CD4-positive, CD25-positive, alpha-beta regulatory T cell (primary cell): ENCODE measurements around the gene PPP6C. TPM values are rescaled to one million over a fixed set of nuclear protein-coding genes. Genes with fewer than 3 reads are reported as not detected.
"Not testable (repeated sequence)": the region's sequence is repeated elsewhere in the genome, so short reads cannot be mapped to it uniquely, and the experiment has no call there.

Experiments
- ATAC-seq, 2 donors: fragments of 150-1000 bp; cut with Tn5 transposase; one replicate each; pipeline ENCODE4 v1.10.0; 2021; ENCODE audit warnings: low read depth in 2 of 2, moderate number of reproducible peaks in 2 of 2, moderate library complexity in 1 of 2
- DNase-seq, 3 donors: peaks; one replicate each; pipeline versions ENCODE4 v3.0.0 to v3.0.0-alpha.2; 2012 to 2022; ENCODE audit warnings: mixed read lengths in 1 of 3
- H3K27ac ChIP-seq: one replicate; pipeline ENCODE4 v1.7.0; 2013; ENCODE audit warnings: mild to moderate bottlenecking, low read length; ENCODE audit not compliant: insufficient read depth, poor library complexity, severe bottlenecking
- H3K27me3 ChIP-seq: one replicate; pipeline ENCODE4 v1.7.0; 2013; ENCODE audit warnings: low read length; ENCODE audit not compliant: control insufficient read depth, insufficient read depth
- H3K36me3 ChIP-seq: one replicate; pipeline ENCODE4 v1.7.0; 2013; ENCODE audit warnings: mild to moderate bottlenecking, low read length, moderate library complexity; ENCODE audit not compliant: control insufficient read depth, insufficient read depth
- H3K4me1 ChIP-seq: 2 replicates; pipeline ENCODE4 v1.7.0; 2013; ENCODE audit warnings: mild to moderate bottlenecking, low read length; ENCODE audit not compliant: insufficient read depth, control insufficient read depth, poor library complexity, severe bottlenecking
- H3K4me3 ChIP-seq: one replicate; pipeline ENCODE4 v1.7.0; 2013; ENCODE audit warnings: low read depth, mild to moderate bottlenecking, low read length, moderate library complexity
- H3K9me3 ChIP-seq, 2 experiments: 1 replicate in 1 of 2; 2 replicates in 1 of 2; pipeline ENCODE4 v1.7.0; 2013; ENCODE audit warnings: low read length in 2 of 2, mild to moderate bottlenecking in 1 of 2, moderate library complexity in 1 of 2; ENCODE audit not compliant: control insufficient read depth in 2 of 2
- H3K27ac Mint-ChIP-seq, 3 donors: one replicate each; pipeline ENCODE4 v1.8.0; 2020 to 2022; ENCODE audit warnings: mild to moderate bottlenecking in 3 of 3, mixed read lengths in 3 of 3, moderate library complexity in 2 of 3
- H3K27me3 Mint-ChIP-seq: one replicate; pipeline ENCODE4 v1.8.0; 2022; ENCODE audit warnings: mild to moderate bottlenecking, mixed read lengths
- H3K36me3 Mint-ChIP-seq: one replicate; pipeline ENCODE4 v1.8.0; 2020; ENCODE audit warnings: mixed read lengths
- H3K4me1 Mint-ChIP-seq, 4 donors: one replicate each; pipeline ENCODE4 v1.8.0; 2020 to 2022; ENCODE audit warnings: mixed read lengths in 4 of 4, mild to moderate bottlenecking in 1 of 4
- H3K4me3 Mint-ChIP-seq, 4 donors: one replicate each; pipeline ENCODE4 v1.8.0; 2020 to 2022; ENCODE audit warnings: mild to moderate bottlenecking in 4 of 4, mixed read lengths in 4 of 4, moderate library complexity in 3 of 4
- H3K9me3 Mint-ChIP-seq, 7 donors: one replicate each; pipeline ENCODE4 v1.8.0; 2020 to 2022; ENCODE audit warnings: mixed read lengths in 7 of 7, mild to moderate bottlenecking in 3 of 7, moderate library complexity in 2 of 7
- polyA plus RNA-seq, 4 donors: library from polyadenylated mRNA; unstranded; fragments of 300-500 nt; fragmentation: Illumina TruSeq; gene quantifications; one replicate each; pipeline ENCODE4 v1.2.3, GENCODE V29; 2021
- total RNA-seq: library from RNA; stranded (reverse); gene quantifications from one replicate; pipeline ENCODE4 v1.2.3, GENCODE V29; 2022

The PPP6C gene
- total and polyA plus RNA-seq, 5 donors from 2014 or later: 44.6 to 81.6 (median 62.0) TPM

DNA sequence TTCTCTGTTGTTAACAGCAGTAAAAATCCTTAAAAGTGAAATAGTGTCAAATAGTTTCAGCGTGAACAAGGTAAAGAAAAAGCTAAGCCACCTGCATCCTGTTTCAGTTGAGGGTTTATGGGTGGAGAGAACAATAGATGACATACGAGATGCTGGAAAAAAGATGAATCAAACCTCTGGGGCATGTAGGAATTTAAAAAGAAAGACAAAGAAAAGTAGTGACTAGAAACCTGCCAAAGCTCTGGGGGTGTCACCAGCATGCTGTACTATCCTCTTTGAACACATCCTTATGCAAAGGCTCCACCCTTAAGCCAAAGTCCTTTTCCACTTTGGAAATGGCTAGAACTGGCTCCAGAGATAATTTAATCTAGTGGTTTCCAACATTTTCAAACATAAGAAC is 68.5 kb downstream of the PPP6C start:
- Histone ChIP-seq H3K36me3 (no peaks in the 10 kb centered on the region), H3K9me3 (no peaks in the 10 kb centered on the region), H3K27ac (no peak overlapping the region), H3K27me3 (no peaks in the 10 kb centered on the region), H3K4me1 (peaks cover 25% of the 10 kb centered on the region), H3K4me3 (peak overlapping the region; percentile 26)
- Mint-ChIP-seq H3K36me3 (peaks cover 5% of the 10 kb centered on the region), H3K4me1 (peaks cover 30 to 67% (median 36%) of the 10 kb centered on the region in 4 donors), H3K4me3 (peak overlapping the region in 2 of 4 donors; percentile 3 to 44), H3K27ac (peak overlapping the region; percentile 56 to 80 (median 58)), H3K27me3 (no peaks in the 10 kb centered on the region), H3K9me3 (peaks cover 0 to under 1% (median 0%) of the 10 kb centered on the region in 7 donors)
- peak in 1 of 3 donors; percentile 49 for DNase-seq
- no peak for ATAC-seq

GRCh38 chr9:125119643-125120286 is 69.8 kb downstream of the PPP6C start:
- H3K27me3 Mint-ChIP-seq: no peaks in the 10 kb centered on the region
- peak in 2 of 3 donors; percentile 43 to 55 for DNase-seq
- peak overlapping the region; percentile 42 to 74 (median 56) for H3K27ac Mint-ChIP-seq
- H3K27me3 ChIP-seq: no peaks in the 10 kb centered on the region
- H3K4me1 ChIP-seq: peaks cover 15% of the 10 kb centered on the region
- H3K36me3 Mint-ChIP-seq: peaks cover 5% of the 10 kb centered on the region
- peaks cover 25 to 56% (median 29%) of the 10 kb centered on the region in 4 donors for H3K4me1 Mint-ChIP-seq
- no peaks in the 10 kb centered on the region for H3K36me3 ChIP-seq
- no peak overlapping the region for H3K27ac ChIP-seq
- peak overlapping the region in 1 of 4 donors; percentile 21 for H3K4me3 Mint-ChIP-seq
- H3K9me3 ChIP-seq: no peaks in the 10 kb centered on the region
- no peak overlapping the region for H3K4me3 ChIP-seq
- peak; percentile 60 to 73 for ATAC-seq
- H3K9me3 Mint-ChIP-seq: no peaks in the 10 kb centered on the region

- ATAC-seq, H3K4me3 Mint-ChIP-seq, H3K27ac ChIP-seq, H3K9me3 Mint-ChIP-seq, H3K9me3 ChIP-seq, H3K36me3 Mint-ChIP-seq, H3K36me3 ChIP-seq, H3K4me3 ChIP-seq, H3K27me3 ChIP-seq, H3K27me3 Mint-ChIP-seq, DNase-seq: not testable (repeated sequence)
- peak overlapping the region in 1 of 3 donors; percentile 62 for H3K27ac Mint-ChIP-seq
- peaks cover 25 to 47% (median 28%) of the 10 kb centered on the region in 4 donors for H3K4me1 Mint-ChIP-seq
- H3K4me1 ChIP-seq: peaks cover 15% of the 10 kb centered on the region
Observed at GRCh38 chr9:125118696-125119095, 70.9 kb downstream of the PPP6C start.

DNA sequence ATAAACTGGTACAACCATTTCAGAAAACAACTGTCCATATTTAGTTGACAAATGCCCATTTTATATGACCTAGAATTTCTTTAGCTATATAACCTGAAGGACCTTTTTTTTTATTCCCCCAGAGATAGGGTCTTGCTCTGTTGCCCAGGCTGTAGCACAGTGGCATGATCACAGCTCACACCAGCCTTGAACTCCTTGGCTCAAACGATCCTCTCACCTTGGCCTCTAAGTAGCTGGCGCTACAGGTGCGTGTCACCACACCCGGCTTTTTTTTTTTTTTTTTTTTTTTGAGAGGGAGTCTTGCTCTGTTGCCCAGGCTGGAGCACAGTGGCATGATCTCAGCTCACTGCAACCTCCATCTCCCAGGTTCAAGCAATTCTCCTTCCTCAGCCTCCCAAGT is 75.1 kb downstream of the PPP6C start:
- not testable (repeated sequence) for DNase-seq, H3K4me3 ChIP-seq, H3K27ac ChIP-seq, H3K27me3 Mint-ChIP-seq, H3K36me3 ChIP-seq, H3K4me3 Mint-ChIP-seq, ATAC-seq, H3K27ac Mint-ChIP-seq, H3K4me1 ChIP-seq, H3K27me3 ChIP-seq
- peaks cover 13 to 36% (median 20%) of the 10 kb centered on the region in 4 donors for H3K4me1 Mint-ChIP-seq
- H3K36me3 Mint-ChIP-seq: peaks cover 16% of the 10 kb centered on the region
- peaks cover 3 to 14% of the 10 kb centered on the region in 2 experiments for H3K9me3 ChIP-seq
- H3K9me3 Mint-ChIP-seq: peaks cover 0 to 18% (median 7%) of the 10 kb centered on the region in 7 donors

DNA sequence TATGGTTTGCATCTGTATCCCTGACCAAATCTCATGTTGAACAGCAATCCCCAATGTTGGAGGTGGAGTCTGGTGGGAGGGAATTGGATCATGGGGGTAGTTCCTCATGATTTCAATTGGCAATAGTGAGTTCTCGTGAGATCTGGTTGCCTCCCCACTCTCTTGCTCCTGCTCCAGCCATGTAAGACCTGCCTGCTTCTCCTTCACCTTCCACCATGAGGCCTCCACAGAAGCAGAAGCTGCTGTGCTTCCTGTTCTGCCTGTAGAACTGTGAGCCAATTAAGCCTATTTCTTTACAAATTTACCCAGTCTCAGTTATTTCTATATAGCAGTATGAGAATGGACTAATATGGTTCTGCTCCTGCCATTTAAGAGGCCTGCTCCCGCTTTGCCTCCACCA is 79.1 kb downstream of the PPP6C start:
- H3K27me3 ChIP-seq: no peaks in the 10 kb centered on the region

GRCh38 chr9:125108541-125108940 is 81.1 kb downstream of the PPP6C start:
- not testable (repeated sequence) for H3K36me3 ChIP-seq, H3K4me3 ChIP-seq, H3K27ac ChIP-seq, H3K27me3 ChIP-seq, DNase-seq, H3K27me3 Mint-ChIP-seq, H3K36me3 Mint-ChIP-seq, H3K4me3 Mint-ChIP-seq, H3K4me1 ChIP-seq, ATAC-seq, H3K27ac Mint-ChIP-seq
- H3K9me3 ChIP-seq: peaks cover 3 to 14% of the 10 kb centered on the region in 2 experiments
- H3K9me3 Mint-ChIP-seq: peaks cover 0 to 18% (median 7%) of the 10 kb centered on the region in 7 donors
- peaks cover 10 to 27% (median 16%) of the 10 kb centered on the region in 4 donors for H3K4me1 Mint-ChIP-seq

More for the DNA sequence above, 79.1 kb downstream of the PPP6C start:
- ATAC-seq: no peak
- Mint-ChIP-seq H3K36me3 (peaks cover 10% of the 10 kb centered on the region), H3K27me3 (no peaks in the 10 kb centered on the region), H3K9me3 (peaks cover 0 to 18% (median 7%) of the 10 kb centered on the region in 7 donors), H3K4me1 (peaks cover 7 to 20% (median 9%) of the 10 kb centered on the region in 4 donors), H3K27ac (no peak overlapping the region), H3K4me3 (no peak overlapping the region)
- H3K36me3 ChIP-seq: no peaks in the 10 kb centered on the region
- H3K4me1 ChIP-seq: no peaks in the 10 kb centered on the region
- peaks cover 3 to 14% of the 10 kb centered on the region in 2 experiments for H3K9me3 ChIP-seq
- DNase-seq: no peak
- H3K27ac ChIP-seq: no peak overlapping the region
- no peak overlapping the region for H3K4me3 ChIP-seq

DNA sequence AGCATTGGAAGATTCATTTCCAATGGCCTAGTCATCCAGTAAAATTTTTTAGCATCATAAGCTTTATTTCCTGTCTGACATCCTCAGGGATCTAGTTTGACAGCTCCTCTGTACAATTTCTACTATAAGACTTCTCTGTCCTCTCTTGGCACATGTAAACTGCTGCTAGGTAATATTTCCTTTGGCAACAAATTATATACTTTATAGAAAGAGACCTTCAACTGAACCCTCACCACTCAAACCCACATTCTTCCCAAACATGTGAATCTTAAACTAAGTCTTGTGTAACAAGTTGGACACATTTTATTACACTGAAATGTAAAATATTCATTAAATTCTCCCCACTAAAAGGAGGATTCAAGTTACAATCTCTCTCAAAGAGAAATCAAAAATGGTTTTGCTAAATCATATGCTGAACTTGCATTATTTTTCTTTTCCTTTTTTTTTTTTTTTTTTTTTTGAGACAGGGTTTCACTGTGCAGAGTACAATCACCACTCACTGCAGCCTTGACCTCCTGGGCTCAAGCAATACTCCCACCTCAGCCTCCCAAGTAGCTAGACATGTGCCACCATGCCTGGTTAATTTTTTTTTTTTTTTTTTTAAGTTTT is 83.2 kb downstream of the PPP6C start:
- Mint-ChIP-seq H3K4me3 (no peak overlapping the region), H3K9me3 (peaks cover 0 to under 1% (median 0%) of the 10 kb centered on the region in 7 donors), H3K27ac (no peak overlapping the region), H3K36me3 (peaks cover 3% of the 10 kb centered on the region), H3K27me3 (no peaks in the 10 kb centered on the region), H3K4me1 (peaks cover 10 to 36% (median 14%) of the 10 kb centered on the region in 4 donors)
- Histone ChIP-seq H3K9me3 (no peaks in the 10 kb centered on the region), H3K4me1 (no peaks in the 10 kb centered on the region), H3K36me3 (no peaks in the 10 kb centered on the region), H3K27ac (no peak overlapping the region), H3K4me3 (no peak overlapping the region), H3K27me3 (no peaks in the 10 kb centered on the region)
- ATAC-seq: no peak
- DNase-seq: no peak
